ENCODE results near the gene LRRC28.

The LRRC28 gene

DNA sequence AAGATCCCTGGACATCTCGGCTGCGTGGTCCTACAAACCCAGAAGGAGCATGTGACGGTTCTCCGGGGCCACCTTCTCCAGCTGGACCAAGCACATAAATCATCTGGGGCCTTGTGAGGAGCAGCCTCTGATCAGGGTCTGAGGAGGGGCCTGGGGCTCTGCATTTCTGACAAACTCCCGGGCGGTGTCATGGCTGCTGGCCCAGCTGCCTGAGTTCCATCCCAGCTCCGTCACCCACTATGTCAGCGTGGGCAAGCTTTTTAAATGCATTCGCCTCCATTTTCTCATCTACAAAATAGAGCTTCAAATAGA, 188.2 kb downstream of the LRRC28 start:
- DNase-seq (ENCODE audit: extremely low read depth, low read depth) = no peak
- TF ChIP-seq, protein P1, sequence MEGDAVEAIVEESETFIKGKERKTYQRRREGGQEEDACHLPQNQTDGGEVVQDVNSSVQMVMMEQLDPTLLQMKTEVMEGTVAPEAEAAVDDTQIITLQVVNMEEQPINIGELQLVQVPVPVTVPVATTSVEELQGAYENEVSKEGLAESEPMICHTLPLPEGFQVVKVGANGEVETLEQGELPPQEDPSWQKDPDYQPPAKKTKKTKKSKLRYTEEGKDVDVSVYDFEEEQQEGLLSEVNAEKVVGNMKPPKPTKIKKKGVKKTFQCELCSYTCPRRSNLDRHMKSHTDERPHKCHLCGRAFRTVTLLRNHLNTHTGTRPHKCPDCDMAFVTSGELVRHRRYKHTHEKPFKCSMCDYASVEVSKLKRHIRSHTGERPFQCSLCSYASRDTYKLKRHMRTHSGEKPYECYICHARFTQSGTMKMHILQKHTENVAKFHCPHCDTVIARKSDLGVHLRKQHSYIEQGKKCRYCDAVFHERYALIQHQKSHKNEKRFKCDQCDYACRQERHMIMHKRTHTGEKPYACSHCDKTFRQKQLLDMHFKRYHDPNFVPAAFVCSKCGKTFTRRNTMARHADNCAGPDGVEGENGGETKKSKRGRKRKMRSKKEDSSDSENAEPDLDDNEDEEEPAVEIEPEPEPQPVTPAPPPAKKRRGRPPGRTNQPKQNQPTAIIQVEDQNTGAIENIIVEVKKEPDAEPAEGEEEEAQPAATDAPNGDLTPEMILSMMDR (IDR thresholded peaks at IDR 0.05; ENCODE audit: low read depth, low read length) = no peak

DNA sequence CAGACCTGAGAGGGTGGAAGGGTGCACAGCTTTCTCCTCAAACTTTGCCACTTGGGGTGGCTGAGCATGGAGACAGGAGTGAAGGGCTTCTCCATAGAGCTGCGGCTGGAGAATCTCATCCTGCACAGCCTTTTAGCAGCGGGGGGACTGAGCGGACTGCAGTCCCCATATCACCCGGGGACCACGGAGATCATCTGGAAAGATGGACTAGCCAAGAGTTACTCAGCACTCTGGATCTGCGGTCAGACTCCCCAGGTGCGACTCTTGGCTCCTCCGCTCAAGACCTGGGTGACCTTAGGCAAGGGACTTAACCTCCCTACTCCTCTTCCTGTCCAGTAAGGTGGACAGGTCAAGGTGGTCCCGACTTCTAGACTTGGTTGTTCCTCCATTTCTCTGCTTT, 188.7 kb downstream of the LRRC28 start:
- TF ChIP-seq, protein P1 (IDR thresholded peaks at IDR 0.05; ENCODE audit: low read depth, low read length) = no peak
- DNase-seq (ENCODE audit: extremely low read depth, low read depth) = no peak

Measured in AG09319 (cell line).